Measurements from ENCODE around the gene UIMC1.

DNA sequence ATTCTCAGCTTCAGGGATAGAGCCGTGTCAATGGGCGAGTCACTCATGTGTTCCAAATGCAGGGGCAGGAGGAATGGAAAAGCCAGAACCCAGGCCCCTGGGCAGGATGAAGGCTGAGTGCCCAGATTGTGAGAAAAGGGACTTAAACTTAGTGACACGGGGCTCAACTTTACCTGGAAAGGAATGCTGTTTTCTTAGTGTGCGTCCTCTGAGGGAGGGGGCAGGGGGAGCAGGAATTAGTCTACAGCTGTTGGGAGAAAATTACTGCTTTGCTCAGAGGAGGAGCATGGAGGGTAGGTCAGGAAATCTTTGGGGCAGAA, 122.0 kb downstream of the UIMC1 start:
- TF ChIP-seq CEBPB (IDR thresholded peaks at IDR 0.05) = no peak
- no peak for TF ChIP-seq FOXM1 (IDR thresholded peaks at IDR 0.05; ENCODE audit: borderline replicate concordance, low read depth)
- TF ChIP-seq TEAD4 (IDR thresholded peaks at IDR 0.05) = no peak
- TF ChIP-seq, protein P1, sequence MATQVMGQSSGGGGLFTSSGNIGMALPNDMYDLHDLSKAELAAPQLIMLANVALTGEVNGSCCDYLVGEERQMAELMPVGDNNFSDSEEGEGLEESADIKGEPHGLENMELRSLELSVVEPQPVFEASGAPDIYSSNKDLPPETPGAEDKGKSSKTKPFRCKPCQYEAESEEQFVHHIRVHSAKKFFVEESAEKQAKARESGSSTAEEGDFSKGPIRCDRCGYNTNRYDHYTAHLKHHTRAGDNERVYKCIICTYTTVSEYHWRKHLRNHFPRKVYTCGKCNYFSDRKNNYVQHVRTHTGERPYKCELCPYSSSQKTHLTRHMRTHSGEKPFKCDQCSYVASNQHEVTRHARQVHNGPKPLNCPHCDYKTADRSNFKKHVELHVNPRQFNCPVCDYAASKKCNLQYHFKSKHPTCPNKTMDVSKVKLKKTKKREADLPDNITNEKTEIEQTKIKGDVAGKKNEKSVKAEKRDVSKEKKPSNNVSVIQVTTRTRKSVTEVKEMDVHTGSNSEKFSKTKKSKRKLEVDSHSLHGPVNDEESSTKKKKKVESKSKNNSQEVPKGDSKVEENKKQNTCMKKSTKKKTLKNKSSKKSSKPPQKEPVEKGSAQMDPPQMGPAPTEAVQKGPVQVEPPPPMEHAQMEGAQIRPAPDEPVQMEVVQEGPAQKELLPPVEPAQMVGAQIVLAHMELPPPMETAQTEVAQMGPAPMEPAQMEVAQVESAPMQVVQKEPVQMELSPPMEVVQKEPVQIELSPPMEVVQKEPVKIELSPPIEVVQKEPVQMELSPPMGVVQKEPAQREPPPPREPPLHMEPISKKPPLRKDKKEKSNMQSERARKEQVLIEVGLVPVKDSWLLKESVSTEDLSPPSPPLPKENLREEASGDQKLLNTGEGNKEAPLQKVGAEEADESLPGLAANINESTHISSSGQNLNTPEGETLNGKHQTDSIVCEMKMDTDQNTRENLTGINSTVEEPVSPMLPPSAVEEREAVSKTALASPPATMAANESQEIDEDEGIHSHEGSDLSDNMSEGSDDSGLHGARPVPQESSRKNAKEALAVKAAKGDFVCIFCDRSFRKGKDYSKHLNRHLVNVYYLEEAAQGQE (IDR thresholded peaks at IDR 0.05; ENCODE audit: low read depth) = no peak

Data from Ishikawa (cell line).